HCT116 (cell line): ENCODE results near the gene PLXNB3. TPM values are rescaled to one million over a fixed set of nuclear protein-coding genes. Genes with fewer than 3 reads are reported as not detected.
A peak's percentile ranks its signal among the peaks of the same experiment; 100 is the strongest.

Source experiments
- ATAC-seq: fragments of 200-7000 bp; cut with Tn5 transposase; 2 replicates; pipeline ENCODE4 v1.9.1; 2020; ENCODE audit warnings: mild to moderate bottlenecking, moderate library complexity
- BruUV-seq: library from RNA; stranded (reverse); fragments of 400-500 nt; replicated peaks from 2 replicates; lab custom pipeline; 2021; lab: Mats Ljungman, UMichigan
- CTCF ChIA-PET: fragments of 300-600 bp; sonication (Branson Sonifier 250); formaldehyde crosslinking; loops from one replicate; lab custom pipeline; 2021; ENCODE audit warnings: antibody characterized with exemption; lab: Charles Lee
- POLR2A ChIA-PET: fragments of 300-600, 350-600 bp; sonication (Branson Sonifier 250); formaldehyde crosslinking; loops from one replicate; lab custom pipeline; 2021; ENCODE audit warnings: antibody characterized with exemption; lab: Charles Lee
- RAD21 ChIA-PET, 2 experiments: fragments of 300-600 bp; sonication (Branson Sonifier 250); formaldehyde crosslinking; loops; one replicate each; lab custom pipeline; 2023; ENCODE audit warnings: low total read pairs in 2 of 2; ENCODE audit not compliant: uncharacterized antibody in 2 of 2, unreplicated experiment in 2 of 2, low non-redundant PET in 1 of 2; lab: Charles Lee
- DNase-seq: peaks from one replicate; pipeline ENCODE4 v3.0.0-alpha.2; 2010; ENCODE audit warnings: low read depth, low spot score
- H2AFZ ChIP-seq: fragments of 200-600 bp; shearing (Covaris generic), sonication (generic); 2 replicates; pipeline ENCODE4 v1.6.1; 2017; ENCODE audit warnings: low read depth, mixed run types, mixed read lengths, antibody characterized with exemption, low read length; ENCODE audit not compliant: poor library complexity, severe bottlenecking
- H3K27ac ChIP-seq: 2 replicates; pipeline ENCODE4 v1.5.1; 2012; ENCODE audit warnings: low read depth, low read length
- H3K27me3 ChIP-seq: fragments of 200-600 bp; sonication (generic); 2 replicates; pipeline ENCODE4 v1.6.1; 2016; ENCODE audit warnings: mixed run types, low read length, mixed read lengths; ENCODE audit not compliant: insufficient read depth
- H3K36me3 ChIP-seq, 2 experiments: fragments of 200-500 bp in 1 of 2; fragments of 200-600 bp in 1 of 2; sonication (Bioruptor generic) in 1 of 2; sonication (generic) in 1 of 2; 2 replicates each; pipeline versions ENCODE4 v1.5.1 to v1.6.1; 2014 to 2016; ENCODE audit warnings: low read length in 2 of 2, inconsistent platforms in 1 of 2, mixed read lengths in 1 of 2, mixed run types in 1 of 2; ENCODE audit not compliant: insufficient read depth in 2 of 2, control insufficient read depth in 1 of 2
- H3K4me1 ChIP-seq, 2 experiments: fragments of 200-600 bp in 1 of 2; sonication (generic) in 1 of 2; 2 replicates each; pipeline versions ENCODE4 v1.5.1 to v1.6.1; 2012 to 2017; ENCODE audit warnings: low read length in 2 of 2, inconsistent platforms in 1 of 2, mild to moderate bottlenecking in 1 of 2, mixed read lengths in 1 of 2, mixed run types in 1 of 2, moderate library complexity in 1 of 2; ENCODE audit not compliant: insufficient read depth in 2 of 2, control insufficient read depth in 1 of 2
- H3K4me2 ChIP-seq: fragments of 200-600 bp; sonication (generic); 2 replicates; pipeline ENCODE4 v1.6.1; 2017; ENCODE audit warnings: mixed run types, low read length, mixed read lengths
- H3K4me3 ChIP-seq, 2 experiments: fragments of 200-600 bp in 1 of 2; sonication (generic) in 1 of 2; replicated peaks in 1 of 2; 2 replicates each; pipeline ENCODE4 v1.5.1; 2011 to 2016; ENCODE audit warnings: low read length in 2 of 2, control low read depth in 1 of 2, low read depth in 1 of 2, mild to moderate bottlenecking in 1 of 2, mixed read lengths in 1 of 2, mixed run types in 1 of 2
- H3K79me2 ChIP-seq: fragments of 200-600 bp; sonication (generic); 2 replicates; pipeline ENCODE4 v1.6.1; 2017; ENCODE audit warnings: mild to moderate bottlenecking, mixed run types, low read length, moderate library complexity, mixed read lengths; ENCODE audit not compliant: insufficient read depth
- H3K9ac ChIP-seq: fragments of 200-600 bp; sonication (generic); 2 replicates; pipeline ENCODE4 v1.6.1; 2016; ENCODE audit warnings: low read length, mixed read lengths
- H3K9me2 ChIP-seq: fragments of 200-600 bp; sonication (generic), shearing (Covaris generic); 2 replicates; pipeline ENCODE4 v1.6.1; 2017; ENCODE audit warnings: mixed run types, mild to moderate bottlenecking, moderate library complexity; ENCODE audit not compliant: insufficient read depth
- H3K9me3 ChIP-seq, 2 experiments: fragments of 200-500 bp in 1 of 2; fragments of 200-600 bp in 1 of 2; sonication (Bioruptor generic) in 1 of 2; sonication (generic) in 1 of 2; 2 replicates each; pipeline ENCODE4 v1.6.1; 2014 to 2017; ENCODE audit warnings: low read length in 2 of 2, mixed read lengths in 2 of 2, inconsistent platforms in 1 of 2, low read depth in 1 of 2, mild to moderate bottlenecking in 1 of 2, mixed run types in 1 of 2, moderate library complexity in 1 of 2; ENCODE audit not compliant: control insufficient read depth in 1 of 2, insufficient read depth in 1 of 2
- H4K20me1 ChIP-seq: fragments of 200-600 bp; sonication (generic), shearing (Covaris generic); 2 replicates; pipeline ENCODE4 v1.6.1; 2017; ENCODE audit warnings: mixed run types, mild to moderate bottlenecking, moderate library complexity; ENCODE audit not compliant: insufficient read depth
- POLR2A ChIP-seq: IDR thresholded peaks from 2 replicates; pipeline ENCODE4 v1.7.0; 2011; ENCODE audit warnings: borderline replicate concordance; ENCODE audit not compliant: insufficient read depth, insufficient read length; ENCODE audit errors: extremely low read depth
- POLR2AphosphoS5 ChIP-seq: IDR thresholded peaks from 2 replicates; pipeline ENCODE4 v1.6.1; 2011; ENCODE audit warnings: mild to moderate bottlenecking, low read depth, low read length, moderate library complexity
- RAD21 ChIP-seq: IDR thresholded peaks from 2 replicates; pipeline ENCODE4 v1.6.1; 2012; ENCODE audit warnings: low read depth, mild to moderate bottlenecking
- SIN3A ChIP-seq: IDR thresholded peaks from 2 replicates; pipeline ENCODE4 v1.6.1; 2012; ENCODE audit warnings: low read depth
- ZNF274 ChIP-seq: fragments of 200-500 bp; sonication (Bioruptor generic); IDR thresholded peaks from 2 replicates; pipeline ENCODE4 v1.6.1; 2014; ENCODE audit warnings: mild to moderate bottlenecking, low read depth, low read length, inconsistent platforms
- intact Hi-C: fragments of 100-400 bp; cut with micrococcal nuclease; formaldehyde crosslinking; loops from 2 replicates; pipeline ENCODE4 v1.10.0; 2022
- total RNA-seq: library from RNA; stranded (reverse); gene quantifications from one replicate; pipeline ENCODE4 v1.2.1, GENCODE V29; 2021; ENCODE audit not compliant: unreplicated experiment
- TF ChIP-seq, protein P1 (sequence below), 3 experiments: fragments of 200-600 bp in 1 of 3; sonication (generic) in 1 of 3; IDR thresholded peaks in 2 of 3; conservative IDR thresholded peaks in 1 of 3; 2 replicates each; pipeline ENCODE4 v1.5.1; 2012 to 2017; ENCODE audit warnings: low read depth in 2 of 3, low read length in 2 of 3, antibody characterized with exemption in 1 of 3, borderline replicate concordance in 1 of 3, control low read depth in 1 of 3, mild to moderate bottlenecking in 1 of 3, mixed read lengths in 1 of 3, mixed run types in 1 of 3, moderate library complexity in 1 of 3; ENCODE audit not compliant: insufficient read depth in 1 of 3
- TF ChIP-seq, protein P2 (sequence below): IDR thresholded peaks from 2 replicates; pipeline ENCODE4 v1.6.1; 2011; ENCODE audit warnings: mild to moderate bottlenecking, low read length, moderate library complexity; ENCODE audit not compliant: insufficient replicate concordance; ENCODE audit errors: extremely low read depth
- TF ChIP-seq, protein P3 (sequence below): IDR thresholded peaks from 2 replicates; pipeline ENCODE4 v1.6.1; 2012

PLXNB3 gene
- total RNA-seq, 1 experiment from 2014 or later: 4.8 TPM

DNA sequence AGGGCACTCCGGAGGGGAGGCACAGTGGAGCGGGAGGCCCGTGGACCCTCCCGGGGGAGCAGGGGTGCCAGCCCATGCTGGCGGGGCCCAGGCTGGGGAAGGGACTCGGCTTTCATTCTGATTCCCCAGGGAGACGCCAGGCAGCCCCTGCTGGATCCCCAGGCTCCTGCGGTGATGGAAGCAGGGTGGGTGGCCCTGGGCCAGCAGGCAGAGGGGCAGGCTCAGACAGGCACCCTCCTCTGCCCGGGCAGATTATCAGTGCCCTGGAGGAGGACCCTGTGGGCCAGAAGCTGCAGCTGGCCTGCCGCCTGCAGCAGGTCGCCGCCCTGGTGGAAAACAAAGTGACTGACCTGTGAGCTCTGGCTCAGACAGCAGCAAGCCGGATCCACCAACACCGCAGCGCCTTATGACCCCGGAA is 14.6 kb downstream of the PLXNB3 start:
- intact Hi-C loops: no loop called here
- Histone ChIP-seq H4K20me1 (no peaks in the 10 kb centered on the region), H3K9me2 (no peaks in the 10 kb centered on the region), H3K4me1 (peaks cover 0 to 6% of the 10 kb centered on the region in 2 experiments; a peak in 1 of 4 replicates), H3K4me2 (no peak overlapping the region), H3K27me3 (no peaks in the 10 kb centered on the region), H3K27ac (no peak overlapping the region), H3K9ac (no peak overlapping the region), H3K79me2 (no peaks in the 10 kb centered on the region), H2AFZ (no peak overlapping the region), H3K9me3 (no peaks in the 10 kb centered on the region), H3K36me3 (no peaks in the 10 kb centered on the region), H3K4me3 (no peak overlapping the region)
- ATAC-seq (peak; percentile 37), DNase-seq (no peak)
- ChIA-PET POLR2A (no interaction called here), RAD21 (no interaction called here), CTCF (interaction anchor here (1.0 kb wide), 1 partner anchor 15 kb away, joined by 4 read pairs; the partner anchor contains the start of genes IDH3G and SSR4)
- TF ChIP-seq RAD21: no peak
- TF ChIP-seq, protein P1, sequence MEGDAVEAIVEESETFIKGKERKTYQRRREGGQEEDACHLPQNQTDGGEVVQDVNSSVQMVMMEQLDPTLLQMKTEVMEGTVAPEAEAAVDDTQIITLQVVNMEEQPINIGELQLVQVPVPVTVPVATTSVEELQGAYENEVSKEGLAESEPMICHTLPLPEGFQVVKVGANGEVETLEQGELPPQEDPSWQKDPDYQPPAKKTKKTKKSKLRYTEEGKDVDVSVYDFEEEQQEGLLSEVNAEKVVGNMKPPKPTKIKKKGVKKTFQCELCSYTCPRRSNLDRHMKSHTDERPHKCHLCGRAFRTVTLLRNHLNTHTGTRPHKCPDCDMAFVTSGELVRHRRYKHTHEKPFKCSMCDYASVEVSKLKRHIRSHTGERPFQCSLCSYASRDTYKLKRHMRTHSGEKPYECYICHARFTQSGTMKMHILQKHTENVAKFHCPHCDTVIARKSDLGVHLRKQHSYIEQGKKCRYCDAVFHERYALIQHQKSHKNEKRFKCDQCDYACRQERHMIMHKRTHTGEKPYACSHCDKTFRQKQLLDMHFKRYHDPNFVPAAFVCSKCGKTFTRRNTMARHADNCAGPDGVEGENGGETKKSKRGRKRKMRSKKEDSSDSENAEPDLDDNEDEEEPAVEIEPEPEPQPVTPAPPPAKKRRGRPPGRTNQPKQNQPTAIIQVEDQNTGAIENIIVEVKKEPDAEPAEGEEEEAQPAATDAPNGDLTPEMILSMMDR (IDR thresholded peaks at IDR 0.05 in 2 of 3, conservative IDR thresholded peaks at IDR 0.05 in 1 of 3; ENCODE audit: borderline replicate concordance in 1 of 3, insufficient read depth in 1 of 3, low read depth in 2 of 3, low read length in 2 of 3): peak in 1 of 3 experiments; percentile 15; a peak in 1 of 6 replicates
- BruUV-seq: no TSS peak

DNA sequence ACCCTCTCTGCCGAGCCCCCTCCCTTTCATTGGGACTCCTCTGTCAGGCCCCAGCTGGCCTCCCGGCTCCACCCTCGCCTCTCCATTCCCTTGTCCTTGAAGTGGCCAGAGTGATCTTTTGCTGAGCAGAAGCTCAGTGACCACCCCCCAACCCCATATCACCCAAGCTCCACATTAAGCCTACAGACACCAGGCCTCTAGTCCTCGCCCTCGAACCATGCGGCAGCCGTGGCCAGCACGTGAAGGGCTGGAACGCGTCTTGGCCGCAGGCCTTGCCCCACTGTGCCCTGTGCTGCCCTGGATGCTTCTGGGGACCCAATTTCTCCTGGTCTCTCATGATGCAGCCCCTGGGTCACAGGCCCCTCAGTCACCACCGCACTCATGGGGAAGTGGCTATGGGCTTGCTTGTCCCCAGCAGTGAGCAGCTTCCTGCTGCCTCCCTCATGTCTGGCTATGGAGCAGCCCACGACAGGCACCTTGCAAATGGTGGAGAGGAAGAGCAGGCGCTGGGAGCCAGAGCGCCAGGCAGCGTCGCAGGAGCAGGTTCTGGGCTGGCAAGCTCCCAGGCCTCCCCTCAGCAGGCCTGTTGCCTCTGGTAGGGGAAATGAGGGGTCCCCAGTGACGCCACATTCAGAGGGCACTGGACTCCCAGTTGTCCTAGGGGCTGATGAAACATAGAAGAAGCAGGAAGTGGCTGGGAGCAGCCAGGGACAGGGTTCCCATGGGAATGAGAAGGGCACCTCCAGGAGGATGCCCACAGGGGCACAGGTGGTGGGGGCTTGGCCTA is 16.0 kb downstream of the PLXNB3 start:
- intact Hi-C loops: no loop called here
- TF ChIP-seq POLR2AphosphoS5 (no peak), ZNF274 (no peak), POLR2A (no peak), SIN3A (no peak)
- TF ChIP-seq, protein P2, sequence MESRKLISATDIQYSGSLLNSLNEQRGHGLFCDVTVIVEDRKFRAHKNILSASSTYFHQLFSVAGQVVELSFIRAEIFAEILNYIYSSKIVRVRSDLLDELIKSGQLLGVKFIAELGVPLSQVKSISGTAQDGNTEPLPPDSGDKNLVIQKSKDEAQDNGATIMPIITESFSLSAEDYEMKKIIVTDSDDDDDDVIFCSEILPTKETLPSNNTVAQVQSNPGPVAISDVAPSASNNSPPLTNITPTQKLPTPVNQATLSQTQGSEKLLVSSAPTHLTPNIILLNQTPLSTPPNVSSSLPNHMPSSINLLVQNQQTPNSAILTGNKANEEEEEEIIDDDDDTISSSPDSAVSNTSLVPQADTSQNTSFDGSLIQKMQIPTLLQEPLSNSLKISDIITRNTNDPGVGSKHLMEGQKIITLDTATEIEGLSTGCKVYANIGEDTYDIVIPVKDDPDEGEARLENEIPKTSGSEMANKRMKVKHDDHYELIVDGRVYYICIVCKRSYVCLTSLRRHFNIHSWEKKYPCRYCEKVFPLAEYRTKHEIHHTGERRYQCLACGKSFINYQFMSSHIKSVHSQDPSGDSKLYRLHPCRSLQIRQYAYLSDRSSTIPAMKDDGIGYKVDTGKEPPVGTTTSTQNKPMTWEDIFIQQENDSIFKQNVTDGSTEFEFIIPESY: no peak
- TF ChIP-seq, protein P3, sequence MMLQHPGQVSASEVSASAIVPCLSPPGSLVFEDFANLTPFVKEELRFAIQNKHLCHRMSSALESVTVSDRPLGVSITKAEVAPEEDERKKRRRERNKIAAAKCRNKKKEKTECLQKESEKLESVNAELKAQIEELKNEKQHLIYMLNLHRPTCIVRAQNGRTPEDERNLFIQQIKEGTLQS: no peak
- TF ChIP-seq, protein P1 (IDR thresholded peaks at IDR 0.05 in 2 of 3, conservative IDR thresholded peaks at IDR 0.05 in 1 of 3; ENCODE audit: borderline replicate concordance in 1 of 3, insufficient read depth in 1 of 3, low read depth in 2 of 3, low read length in 2 of 3): no peak

More for the DNA sequence above, 16.0 kb downstream of the PLXNB3 start:
- H2AFZ ChIP-seq: no peak overlapping the region
- H3K36me3 ChIP-seq: no peaks in the 10 kb centered on the region
- no peaks in the 10 kb centered on the region for H3K9me2 ChIP-seq
- no peaks in the 10 kb centered on the region for H3K9me3 ChIP-seq
- H3K79me2 ChIP-seq: no peaks in the 10 kb centered on the region
- no peak overlapping the region for H3K9ac ChIP-seq
- no peak overlapping the region for H3K4me2 ChIP-seq
- RAD21 ChIA-PET: no interaction called here
- no peak for DNase-seq
- no peak overlapping the region for H3K4me3 ChIP-seq
- CTCF ChIA-PET: interaction anchor here (1.0 kb wide), 1 partner anchor 14 kb away, joined by 4 read pairs; the partner anchor contains the start of genes IDH3G and SSR4
- peaks cover 0 to 6% of the 10 kb centered on the region in 2 experiments; a peak in 1 of 4 replicates for H3K4me1 ChIP-seq
- ATAC-seq: no peak
- no peak overlapping the region for H3K27ac ChIP-seq
- H3K27me3 ChIP-seq: no peaks in the 10 kb centered on the region
- POLR2A ChIA-PET: no interaction called here
- H4K20me1 ChIP-seq: no peaks in the 10 kb centered on the region
- BruUV-seq: no TSS peak
